NCI-H187 (cell line): Measurements from ENCODE around the gene AFAP1L2.

ENCODE experiments used
- DNase-seq, 2 experiments: peaks; one replicate each; lab custom pipeline; 2025; lab: John Stamatoyannopoulos, UW

Gene AFAP1L2

GRCh38 chr10:114404171-114405010, at the start of gene AFAP1L2:
TSS of gene AFAP1L2 (minus strand) at chr10:114404502. CDS start at chr10:114404455, 47 bp downstream.
- DNase-seq = no peak

GRCh38 chr10:114453576-114453975, 49.3 kb upstream of the AFAP1L2 start:
- DNase-seq = no peak

- DNase-seq = no peak
Observed at GRCh38 chr10:114448897-114449296, 44.6 kb upstream of the AFAP1L2 start.

GRCh38 chr10:114445332-114445731, 41.0 kb upstream of the AFAP1L2 start:
- no peak for DNase-seq

- no peak for DNase-seq
Observed at GRCh38 chr10:114444819-114445218, 40.5 kb upstream of the AFAP1L2 start.

GRCh38 chr10:114442091-114442630, 37.9 kb upstream of the AFAP1L2 start:
- no peak for DNase-seq

- no peak for DNase-seq
Observed at GRCh38 chr10:114441107-114441506, 36.8 kb upstream of the AFAP1L2 start.

GRCh38 chr10:114437473-114438292, 33.4 kb upstream of the AFAP1L2 start:
- DNase-seq = no peak

GRCh38 chr10:114436941-114437340, 32.6 kb upstream of the AFAP1L2 start:
- no peak for DNase-seq

- DNase-seq = no peak
Observed at GRCh38 chr10:114432566-114433093, 28.3 kb upstream of the AFAP1L2 start.

- no peak for DNase-seq
Observed at GRCh38 chr10:114431414-114432135, 27.3 kb upstream of the AFAP1L2 start.

- no peak for DNase-seq
Observed at GRCh38 chr10:114430688-114431413, 26.5 kb upstream of the AFAP1L2 start.

- DNase-seq = no peak
Observed at GRCh38 chr10:114429581-114430335, 25.5 kb upstream of the AFAP1L2 start.

GRCh38 chr10:114427124-114427852, 23.0 kb upstream of the AFAP1L2 start:
- DNase-seq = no peak

GRCh38 chr10:114426476-114426875, 22.2 kb upstream of the AFAP1L2 start:
- DNase-seq = no peak

GRCh38 chr10:114420811-114421485, 16.6 kb upstream of the AFAP1L2 start:
- DNase-seq = no peak

- DNase-seq = no peak
Observed at GRCh38 chr10:114418109-114418508, 13.8 kb upstream of the AFAP1L2 start.

GRCh38 chr10:114412907-114413797, 8.8 kb upstream of the AFAP1L2 start:
- DNase-seq = no peak
